Esophagus muscularis mucosa (tissue), 4 donors: ENCODE results near the gene CTSO. TPM values are rescaled to one million over a fixed set of nuclear protein-coding genes. Genes with fewer than 3 reads are reported as not detected.
A peak's percentile ranks its signal among the peaks of the same experiment; 100 is the strongest.

Experiments
- DNase-seq: peaks from one replicate; pipeline ENCODE4 v3.0.0-alpha.2; 2017; ENCODE audit errors: extremely low spot score
- H3K27ac ChIP-seq, 4 donors: fragments of 200-600 bp; sonication (generic); replicated peaks in 1 of 4; 1 replicate in 3 of 4; 2 replicates in 1 of 4; pipeline ENCODE4 v1.5.1; 2016 to 2019; ENCODE audit warnings: mild to moderate bottlenecking in 1 of 4
- H3K27me3 ChIP-seq, 4 donors: fragments of 200-600 bp; sonication (generic); one replicate each; pipeline versions ENCODE4 v1.5.1 to v1.6.0; 2016 to 2019
- H3K36me3 ChIP-seq, 4 donors: fragments of 200-600 bp; sonication (generic); one replicate each; pipeline ENCODE4 v1.5.1; 2016 to 2019
- H3K4me1 ChIP-seq, 4 donors: fragments of 200-600 bp; sonication (generic); one replicate each; pipeline ENCODE4 v1.5.1; 2016 to 2019
- H3K4me3 ChIP-seq, 4 donors: fragments of 200-600 bp; sonication (generic); 1 replicate in 2 of 4; 2 replicates in 2 of 4; pipeline ENCODE4 v1.5.1; 2016 to 2019; ENCODE audit warnings: mild to moderate bottlenecking in 4 of 4, moderate library complexity in 1 of 4
- H3K9me3 ChIP-seq, 4 donors: fragments of 200-600 bp; sonication (generic); 1 replicate in 3 of 4; 2 replicates in 1 of 4; pipeline ENCODE4 v1.5.1; 2016 to 2019
- CTCF ChIP-seq, 3 experiments: fragments of 200-600 bp in 2 of 3; fragments of 450-650 bp in 1 of 3; sonication (generic) in 2 of 3; IDR thresholded peaks; one replicate each; pipeline ENCODE4 v1.5.1; 2017 to 2019; ENCODE audit warnings: antibody characterized with exemption in 3 of 3, mild to moderate bottlenecking in 2 of 3, moderate library complexity in 1 of 3
- EP300 ChIP-seq: sonication (generic); formaldehyde crosslinking; IDR thresholded peaks from one replicate; pipeline ENCODE4 v1.6.1; 2017; ENCODE audit warnings: antibody characterized with exemption
- POLR2A ChIP-seq: fragments of 450-650 bp; IDR thresholded peaks from one replicate; pipeline ENCODE4 v1.6.1; 2017; ENCODE audit warnings: antibody characterized with exemption, moderate library complexity, mild to moderate bottlenecking, low read depth
- POLR2AphosphoS5 ChIP-seq, 2 donors: sonication (generic); formaldehyde crosslinking; IDR thresholded peaks; one replicate each; pipeline ENCODE4 v1.6.1; 2017; ENCODE audit warnings: antibody characterized with exemption in 2 of 2
- WGBS: methylation state at CpG from one replicate; pipeline ENCODE4 v1.1.5; 2018; 5-methylcytosine and 5-hydroxymethylcytosine counted together
- intact Hi-C: fragments of 100-400 bp; cut with DNase I; formaldehyde crosslinking; loops from one replicate; pipeline ENCODE4 v1.15.1; 2023
- total RNA-seq, 4 donors: library from RNA; depleted of rRNA; stranded (reverse); fragments of >200 nt; gene quantifications; one replicate each; pipeline versions ENCODE4 v1.1.0 to v1.2.1, GENCODE V29; 2016

Gene CTSO
- 10 to 100 TPM; 18.8 to 22.8 (median 21.3) TPM for total RNA-seq

GRCh38 chr4:155953151-155954117 lies at the start of gene CTSO:
TSS of gene CTSO (minus strand) at chr4:155953866. CDS start at chr4:155953847, 19 bp downstream.
- peak within 1 kb of the TSS; percentile 94 to 98 (median 96) for H3K27ac ChIP-seq
- TF ChIP-seq CTCF (IDR thresholded peaks at IDR 0.05) (peak; percentile 61 to 65 (median 62)), POLR2A (peak; percentile 10), POLR2AphosphoS5 (IDR thresholded peaks at IDR 0.05) (peak in 1 of 2 donors; percentile 64), EP300 (no peak)
- peak; percentile 93 for DNase-seq
- H3K36me3 ChIP-seq, result no peaks in the 10 kb centered on the region
- intact Hi-C loops, result loop anchor here (5.0 to 10.0 kb wide), 3 partner anchors 511 to 1091 kb away; no protein-coding TSS in a partner anchor
- 2% methylated on average over 28 of the region's 58 CpGs for WGBS
- H3K27me3 ChIP-seq, result no peaks in the 10 kb centered on the region
- H3K4me3 ChIP-seq, result peak within 1 kb of the TSS; percentile 67 to 81 (median 78)
- H3K9me3 ChIP-seq, result no peaks in the 10 kb centered on the region
- peaks cover 4 to 20% (median 14%) of the 10 kb centered on the region in 4 donors for H3K4me1 ChIP-seq

- peaks cover 0 to 3% (median 0%) of the 10 kb centered on the region in 4 donors for H3K9me3 ChIP-seq
- TF ChIP-seq POLR2A (no peak), CTCF (IDR thresholded peaks at IDR 0.05) (no peak), EP300 (no peak), POLR2AphosphoS5 (IDR thresholded peaks at IDR 0.05) (no peak)
- H3K4me1 ChIP-seq, result no peaks in the 10 kb centered on the region
- no peaks in the 10 kb centered on the region for H3K27me3 ChIP-seq
- intact Hi-C loops, result no loop called here
- no peaks in the 10 kb centered on the region for H3K36me3 ChIP-seq
- WGBS, result 84% methylated on average over 3 of the region's 3 CpGs
- H3K27ac ChIP-seq, result no peak overlapping the region
- DNase-seq, result no peak
- H3K4me3 ChIP-seq, result no peak overlapping the region
Observed at GRCh38 chr4:156000491-156000890, 46.8 kb upstream of the CTSO start.

- WGBS, result 41% methylated on average over 7 of the region's 7 CpGs
- intact Hi-C loops, result no loop called here
- Histone ChIP-seq H3K4me3 (no peak overlapping the region), H3K27me3 (no peaks in the 10 kb centered on the region), H3K4me1 (no peaks in the 10 kb centered on the region), H3K36me3 (no peaks in the 10 kb centered on the region), H3K27ac (no peak overlapping the region), H3K9me3 (no peaks in the 10 kb centered on the region)
- TF ChIP-seq POLR2AphosphoS5 (IDR thresholded peaks at IDR 0.05), result no peak
- no peak for TF ChIP-seq POLR2A
- TF ChIP-seq EP300, result no peak
- no peak for TF ChIP-seq CTCF (IDR thresholded peaks at IDR 0.05)
- DNase-seq, result no peak
Observed at GRCh38 chr4:155999725-156000124, 46.1 kb upstream of the CTSO start.

GRCh38 chr4:155995069-155995468 lies 41.4 kb upstream of the CTSO start:
- DNase-seq, result no peak
- Histone ChIP-seq H3K36me3 (no peaks in the 10 kb centered on the region), H3K27me3 (no peaks in the 10 kb centered on the region), H3K4me3 (no peak overlapping the region), H3K4me1 (no peaks in the 10 kb centered on the region), H3K27ac (no peak overlapping the region), H3K9me3 (no peaks in the 10 kb centered on the region)
- intact Hi-C loops, result no loop called here
- TF ChIP-seq EP300 (no peak), POLR2A (no peak), CTCF (IDR thresholded peaks at IDR 0.05) (no peak), POLR2AphosphoS5 (IDR thresholded peaks at IDR 0.05) (no peak)
